GM19463 (cell line): Measurements from ENCODE around the gene FGF4.

Experiments
- ATAC-seq: cut with Tn5 transposase; IDR thresholded peaks from one replicate; pipeline ENCODE4 v1.9.1; 2021; ENCODE audit warnings: mild to moderate bottlenecking, moderate library complexity; ENCODE audit not compliant: unreplicated experiment

Gene FGF4

GRCh38 chr11:69808667-69809086, 33.5 kb upstream of the FGF4 start:
- no peak for ATAC-seq

- ATAC-seq, result no peak
These were observed 32.1 kb upstream of the FGF4 start for GRCh38 chr11:69807106-69807815.

- ATAC-seq, result no peak
These were observed 29.8 kb upstream of the FGF4 start for GRCh38 chr11:69804769-69805508.

GRCh38 chr11:69803604-69804218, 28.6 kb upstream of the FGF4 start:
- no peak for ATAC-seq

GRCh38 chr11:69803022-69803421, 27.9 kb upstream of the FGF4 start:
- no peak for ATAC-seq

GRCh38 chr11:69802590-69802989, 27.4 kb upstream of the FGF4 start:
- ATAC-seq, result no peak

DNA sequence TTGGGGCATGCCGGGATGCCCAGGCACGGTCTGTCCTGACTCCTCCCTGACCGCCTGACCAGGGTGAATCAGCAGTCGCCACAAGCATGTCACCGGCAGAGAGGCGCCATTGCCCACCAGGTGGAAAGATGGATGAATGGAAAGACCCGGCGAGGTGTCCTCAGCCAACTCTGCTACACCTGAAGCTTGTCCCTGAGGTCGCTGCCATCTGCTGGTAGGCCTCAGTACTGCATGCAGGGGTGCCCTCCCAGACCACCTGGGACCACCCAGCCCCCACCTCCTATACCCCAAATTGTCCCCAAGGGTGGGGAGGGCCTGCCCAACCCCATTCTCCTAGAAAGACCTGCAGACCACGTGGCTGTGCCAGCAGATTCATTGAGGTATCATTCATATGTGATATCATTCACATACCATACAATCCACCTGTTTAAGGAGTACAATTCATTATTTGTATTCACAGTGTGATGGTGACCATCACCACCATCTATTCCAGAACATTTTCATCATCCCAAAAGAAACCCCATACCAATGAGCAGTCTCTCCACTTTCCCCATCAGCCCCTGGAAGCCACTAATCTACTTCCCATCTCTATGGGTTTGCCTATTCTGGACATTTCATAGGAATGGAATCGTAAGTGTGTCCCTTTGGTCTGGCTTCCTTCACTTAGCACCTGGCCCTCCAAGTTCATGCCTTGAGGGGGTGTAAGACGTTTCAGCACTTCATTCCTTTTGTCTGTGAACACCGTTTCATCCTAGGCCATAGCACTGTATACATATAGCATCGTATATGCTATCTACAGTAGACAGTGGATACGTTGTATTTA, 26.6 kb upstream of the FGF4 start:
- no peak for ATAC-seq

DNA sequence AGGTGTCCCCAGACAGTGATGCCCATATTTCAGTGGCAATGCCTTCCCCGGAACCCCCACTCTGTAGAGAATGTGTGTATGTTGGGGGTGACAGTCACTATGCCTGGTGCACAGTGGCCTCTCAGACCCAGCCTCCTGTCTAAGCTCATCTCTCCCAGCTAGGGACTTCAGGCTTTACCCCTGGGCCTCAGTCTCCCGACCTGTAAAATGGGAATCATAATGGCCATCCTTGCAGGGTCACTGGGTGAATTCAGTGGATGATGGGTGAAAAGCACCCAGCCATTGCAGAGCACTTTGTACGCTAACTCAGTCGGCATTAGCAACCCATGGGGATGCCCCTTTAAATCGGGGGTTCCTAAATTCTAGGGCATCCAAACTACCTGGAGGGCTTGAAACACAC, 25.1 kb upstream of the FGF4 start:
- ATAC-seq, result no peak

DNA sequence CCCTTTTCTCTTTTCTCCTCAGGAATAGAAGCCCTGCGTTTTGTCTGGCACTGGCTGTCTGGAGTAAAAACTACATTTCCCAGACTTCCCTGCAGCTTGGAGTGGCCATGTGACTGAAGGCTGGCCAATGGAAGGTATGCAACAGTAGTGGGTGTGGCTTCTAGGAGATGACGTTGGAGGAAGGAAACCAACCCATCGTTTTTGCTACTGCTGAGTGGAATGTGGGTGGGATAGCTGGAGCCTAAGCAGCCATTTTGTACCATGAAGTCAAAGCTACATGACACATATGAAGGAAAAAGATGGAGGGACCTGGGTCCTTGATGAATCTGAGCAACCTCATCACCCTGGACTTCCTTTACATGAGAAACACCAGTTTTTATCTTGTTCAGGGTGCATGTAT, 24.4 kb upstream of the FGF4 start:
- no peak for ATAC-seq

- no peak for ATAC-seq
These were observed 24.0 kb upstream of the FGF4 start for GRCh38 chr11:69799097-69799496.

GRCh38 chr11:69797737-69798528, 22.8 kb upstream of the FGF4 start:
- no peak for ATAC-seq

- ATAC-seq, result no peak
These were observed 22.0 kb upstream of the FGF4 start for GRCh38 chr11:69797156-69797555.

DNA sequence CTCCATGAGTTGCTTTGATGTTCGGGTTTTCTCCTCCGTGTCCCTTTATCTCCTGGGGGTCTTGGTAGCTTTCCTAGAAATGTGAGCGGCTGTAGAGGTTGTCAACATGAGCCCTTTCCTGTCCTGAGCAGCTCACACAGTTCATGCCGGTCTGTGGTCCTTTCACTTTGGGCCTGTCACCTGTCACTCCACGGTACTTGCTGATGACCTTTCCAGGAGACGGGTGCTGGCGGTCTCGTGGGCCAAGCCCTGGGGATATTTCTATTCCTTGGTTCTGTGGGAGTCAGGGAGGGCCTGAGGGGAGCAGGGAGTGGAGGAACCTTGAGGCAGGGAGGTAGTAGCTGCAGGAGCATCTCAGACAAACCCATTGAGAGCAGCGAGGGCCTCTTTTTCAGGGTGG, 20.9 kb upstream of the FGF4 start:
- no peak for ATAC-seq

DNA sequence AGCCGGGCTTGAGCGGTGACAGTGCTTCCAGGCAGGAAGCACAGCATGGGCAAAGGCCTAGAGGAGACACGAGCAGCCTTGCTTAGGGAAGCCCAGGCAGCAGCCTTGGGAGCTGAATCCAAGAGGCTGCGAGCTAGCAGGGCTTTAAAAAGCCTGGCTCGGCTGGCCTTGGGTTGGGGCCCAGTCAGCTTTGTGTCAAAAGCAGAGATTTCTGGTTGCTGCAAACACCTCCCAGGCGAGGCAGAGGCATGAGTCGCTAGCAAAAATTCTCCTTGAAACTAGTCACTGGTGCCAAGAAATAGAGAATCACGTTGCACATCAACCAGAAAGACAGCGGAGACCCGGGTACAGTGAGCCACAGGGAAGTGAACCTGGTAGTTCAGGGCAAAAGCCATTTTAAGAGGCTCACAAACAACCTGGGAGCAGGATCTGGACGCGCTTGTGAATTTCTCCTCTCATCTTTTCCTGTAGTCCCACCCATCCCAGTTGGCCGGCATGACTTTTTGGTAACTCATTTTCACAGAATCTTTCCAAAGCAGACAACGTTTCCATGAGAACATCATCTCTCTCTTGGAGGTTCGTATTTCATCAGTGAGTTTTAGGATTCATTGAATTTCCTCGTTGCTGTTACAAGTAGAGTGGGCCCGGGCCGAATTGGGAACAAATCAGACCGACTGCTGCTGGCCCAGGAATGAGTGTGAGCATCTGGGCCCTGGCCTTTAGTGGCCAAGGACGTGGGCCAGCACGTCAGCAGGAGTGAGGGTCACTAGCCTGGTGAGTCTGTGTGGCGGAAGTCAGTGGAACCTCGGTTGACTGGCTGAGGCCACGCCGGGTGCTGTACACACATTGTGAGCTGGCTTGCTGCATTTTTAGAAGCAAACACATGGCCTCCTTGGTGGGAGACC, 16.4 kb upstream of the FGF4 start:
- no peak for ATAC-seq

DNA sequence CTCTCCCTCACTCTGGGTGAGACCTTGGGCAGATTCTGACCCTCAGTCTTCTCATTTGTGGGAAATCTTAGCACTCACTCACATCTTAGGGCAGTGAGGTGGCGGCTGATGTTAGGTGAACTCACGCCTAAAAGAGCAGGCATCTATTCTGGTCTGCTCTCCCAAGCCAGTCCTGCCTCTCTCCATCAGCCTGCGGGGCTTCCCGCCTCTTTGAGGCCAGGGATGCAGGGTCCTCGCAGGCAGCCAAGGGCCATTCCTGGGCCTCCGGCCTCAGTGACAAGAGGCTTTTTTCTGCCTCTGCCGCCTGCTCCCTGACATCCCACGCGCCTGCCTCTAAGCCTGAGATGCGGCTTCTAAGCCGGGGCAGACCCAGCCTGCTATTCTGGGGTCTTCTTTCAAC, 13.8 kb upstream of the FGF4 start:
- no peak for ATAC-seq

DNA sequence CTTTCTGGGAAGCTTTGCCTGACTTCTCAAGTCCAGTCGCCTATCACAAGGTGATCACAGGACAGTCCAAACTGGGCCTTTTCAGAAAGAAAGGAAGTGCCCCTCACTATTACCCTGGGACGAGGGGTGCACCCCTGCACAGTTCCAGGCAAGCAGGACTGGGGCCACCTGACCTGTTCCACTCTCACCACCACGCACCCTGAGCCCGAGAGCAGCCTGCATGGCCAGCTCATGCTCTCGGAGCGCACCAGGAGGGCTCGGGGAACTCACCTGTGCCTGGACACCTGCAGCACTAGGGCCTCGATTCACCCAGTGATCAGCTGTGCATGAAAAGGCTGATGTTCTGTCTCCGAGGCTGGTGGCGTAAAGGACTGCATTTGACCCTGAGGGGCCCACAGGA, 12.8 kb upstream of the FGF4 start:
- ATAC-seq, result no peak

DNA sequence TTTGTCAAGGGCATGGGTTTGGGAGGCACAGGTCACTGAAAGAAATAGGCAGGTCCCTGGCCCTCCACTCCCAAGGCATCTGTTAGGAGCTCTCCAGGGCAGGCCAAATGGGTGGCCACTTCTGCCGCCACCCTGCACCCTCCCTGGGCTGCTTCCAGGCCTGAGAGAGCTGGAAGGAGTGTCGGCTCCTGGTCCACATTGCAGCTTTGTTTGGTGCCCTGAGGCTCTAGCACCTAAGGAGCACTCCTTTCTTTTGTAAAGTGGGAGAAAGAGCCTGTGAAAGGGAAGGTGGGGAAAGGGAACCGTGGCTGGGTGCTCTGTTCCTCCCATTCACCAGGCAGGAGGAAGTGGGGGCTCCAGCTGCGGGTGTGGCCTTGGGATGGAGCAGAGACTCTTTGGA, 12.3 kb upstream of the FGF4 start:
- ATAC-seq, result no peak

DNA sequence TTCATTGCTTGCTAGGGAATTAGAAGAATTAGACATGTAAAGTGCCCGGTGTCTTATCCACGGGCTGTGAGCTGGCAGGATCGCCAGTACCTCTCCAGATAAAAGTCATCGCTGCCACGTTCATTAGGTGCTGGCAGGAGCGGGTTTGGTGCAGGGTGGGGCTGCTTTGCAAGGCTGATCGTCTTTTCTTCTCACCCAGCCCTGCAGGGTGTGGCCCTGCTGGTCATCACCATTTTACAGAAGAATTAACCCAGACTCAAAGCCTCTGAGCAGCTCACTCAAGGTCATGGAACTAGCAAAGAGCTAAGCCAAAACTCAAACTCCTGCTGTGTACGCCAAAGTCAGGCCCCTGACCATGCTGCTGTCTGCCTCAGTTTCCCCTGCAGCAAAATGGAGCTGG, 6.1 kb upstream of the FGF4 start:
- no peak for ATAC-seq

GRCh38 chr11:69778373-69778772, 3.2 kb upstream of the FGF4 start:
- ATAC-seq, result no peak
